ENCODE measurements around the gene MAFG. TPM values are rescaled to one million over a fixed set of nuclear protein-coding genes. Genes with fewer than 3 reads are reported as not detected.

The MAFG gene
- total RNA-seq, 6 donors from 2014 or later: 23.0 to 46.4 (median 28.8) TPM

DNA sequence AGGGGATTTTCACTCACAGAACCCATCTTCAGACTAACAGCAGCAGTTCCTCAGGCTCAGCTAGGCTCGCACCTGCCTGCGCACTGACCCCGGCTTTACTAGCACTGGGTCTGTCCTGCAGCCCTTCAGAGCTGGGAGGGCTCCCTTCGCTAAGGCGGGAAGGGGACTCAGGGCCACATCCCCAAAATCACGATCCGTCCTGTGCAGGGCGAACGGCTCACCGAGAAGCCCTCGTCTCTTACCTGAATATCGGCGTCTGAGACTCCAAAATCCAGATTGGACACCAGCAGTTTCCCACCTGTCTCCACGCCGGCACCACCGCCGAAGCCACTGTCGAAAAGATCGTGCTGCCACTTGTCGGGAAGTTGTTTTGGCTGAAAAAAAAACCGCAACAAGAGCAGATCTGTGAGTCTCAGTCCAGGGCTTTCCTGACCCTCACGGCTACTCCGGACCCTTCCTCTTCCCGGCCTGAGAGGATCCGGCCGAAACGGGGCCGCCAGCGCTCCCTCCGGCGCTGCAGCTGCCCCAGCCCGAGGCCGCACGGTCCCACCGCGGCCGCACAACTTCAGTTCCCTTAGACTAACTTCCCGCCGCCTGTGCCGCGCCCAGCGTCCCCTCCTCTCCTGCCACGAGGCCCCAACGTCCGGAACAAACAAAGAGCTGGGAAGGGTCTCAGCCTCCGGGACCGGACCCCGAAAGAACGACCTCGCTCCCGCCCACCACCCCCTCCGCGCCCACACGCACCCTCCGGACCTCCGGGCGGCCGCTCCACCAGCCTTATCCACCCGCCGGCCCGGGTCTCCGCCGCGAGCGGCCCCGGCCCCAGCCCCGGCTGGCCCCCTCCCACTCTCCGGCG lies 36.9 kb downstream of the MAFG start:
- H3K9me3 ChIP-seq: no peaks in the 10 kb centered on the region
- peak overlapping the region; percentile 83 to 100 (median 94) for H3K4me3 ChIP-seq
- no peaks in the 10 kb centered on the region for H3K27me3 ChIP-seq
- 9 to 39% methylated on average over 15 to 54 of the region's 69 CpGs for WGBS, 2 donors
- DNase-seq (peak in 1 of 2 donors; percentile 86), ATAC-seq (ENCODE audit: low FRiP score in 2 of 2) (no peak)
- peak overlapping the region; percentile 93 to 95 (median 94) for H3K27ac ChIP-seq
- H3K36me3 ChIP-seq: peaks cover 17 to 65% (median 53%) of the 10 kb centered on the region in 4 donors
- peaks cover 17 to 30% (median 23%) of the 10 kb centered on the region in 4 donors for H3K4me1 ChIP-seq
- TF ChIP-seq EP300 (IDR thresholded peaks at IDR 0.05) (no peak), POLR2AphosphoS5 (IDR thresholded peaks at IDR 0.05) (no peak), CTCF (IDR thresholded peaks at IDR 0.05) (no peak), POLR2A (IDR thresholded peaks at IDR 0.05) (no peak)

- WGBS, 2 donors: 90 to 94% methylated on average over 9 of the region's 9 CpGs
- H3K4me1 ChIP-seq: peaks cover 17 to 30% (median 23%) of the 10 kb centered on the region in 4 donors
- DNase-seq: no peak
- no peak for ATAC-seq (ENCODE audit: low FRiP score in 2 of 2)
- no peaks in the 10 kb centered on the region for H3K9me3 ChIP-seq
- TF ChIP-seq POLR2A (IDR thresholded peaks at IDR 0.05) (no peak), CTCF (IDR thresholded peaks at IDR 0.05) (no peak), EP300 (IDR thresholded peaks at IDR 0.05) (no peak), POLR2AphosphoS5 (IDR thresholded peaks at IDR 0.05) (no peak)
- no peak overlapping the region for H3K27ac ChIP-seq
- H3K27me3 ChIP-seq: no peaks in the 10 kb centered on the region
- peaks cover 17 to 65% (median 53%) of the 10 kb centered on the region in 4 donors for H3K36me3 ChIP-seq
- H3K4me3 ChIP-seq: no peak overlapping the region
Measured at GRCh38 chr17:81889602-81890001, 37.9 kb downstream of the MAFG start.

DNA sequence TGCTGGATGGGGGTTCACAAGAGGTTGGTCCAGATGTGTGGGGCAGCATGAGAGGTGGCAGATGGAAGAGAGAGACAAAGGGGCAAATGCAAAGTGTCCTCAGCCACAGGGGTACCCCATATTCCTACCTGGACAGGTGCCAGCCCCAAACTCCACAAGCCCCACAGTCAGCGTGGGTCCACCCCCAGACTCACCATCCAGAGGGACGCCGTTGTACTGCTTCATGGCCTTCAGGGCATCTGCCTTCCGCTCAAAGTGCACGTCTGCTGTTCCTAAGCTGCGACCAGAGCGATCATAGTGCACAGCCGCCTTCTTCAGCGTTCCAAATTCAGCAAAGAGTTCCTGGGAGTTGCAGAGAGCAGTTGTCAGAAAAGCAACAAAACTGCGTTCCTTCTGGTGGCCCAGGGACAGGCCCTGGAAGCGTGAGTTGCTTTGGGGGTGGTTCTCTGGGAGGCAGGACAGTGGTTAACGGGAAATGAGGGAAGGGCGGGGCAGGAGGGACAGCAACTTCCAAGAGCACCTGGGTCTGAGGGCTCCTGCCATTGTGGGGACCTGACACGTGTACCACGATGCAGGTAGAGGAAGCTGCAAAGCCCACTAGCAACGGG lies 38.4 kb downstream of the MAFG start:
- no peaks in the 10 kb centered on the region for H3K9me3 ChIP-seq
- peaks cover 17 to 30% (median 23%) of the 10 kb centered on the region in 4 donors for H3K4me1 ChIP-seq
- WGBS, 2 donors: 93 to 96% methylated on average over 16 of the region's 16 CpGs
- no peak for TF ChIP-seq CTCF (IDR thresholded peaks at IDR 0.05)
- no peak for TF ChIP-seq POLR2AphosphoS5 (IDR thresholded peaks at IDR 0.05)
- no peaks in the 10 kb centered on the region for H3K27me3 ChIP-seq
- DNase-seq (no peak), ATAC-seq (ENCODE audit: low FRiP score in 2 of 2) (no peak)
- peaks cover 14 to 65% (median 51%) of the 10 kb centered on the region in 4 donors for H3K36me3 ChIP-seq
- no peak overlapping the region for H3K4me3 ChIP-seq
- H3K27ac ChIP-seq: no peak overlapping the region

DNA sequence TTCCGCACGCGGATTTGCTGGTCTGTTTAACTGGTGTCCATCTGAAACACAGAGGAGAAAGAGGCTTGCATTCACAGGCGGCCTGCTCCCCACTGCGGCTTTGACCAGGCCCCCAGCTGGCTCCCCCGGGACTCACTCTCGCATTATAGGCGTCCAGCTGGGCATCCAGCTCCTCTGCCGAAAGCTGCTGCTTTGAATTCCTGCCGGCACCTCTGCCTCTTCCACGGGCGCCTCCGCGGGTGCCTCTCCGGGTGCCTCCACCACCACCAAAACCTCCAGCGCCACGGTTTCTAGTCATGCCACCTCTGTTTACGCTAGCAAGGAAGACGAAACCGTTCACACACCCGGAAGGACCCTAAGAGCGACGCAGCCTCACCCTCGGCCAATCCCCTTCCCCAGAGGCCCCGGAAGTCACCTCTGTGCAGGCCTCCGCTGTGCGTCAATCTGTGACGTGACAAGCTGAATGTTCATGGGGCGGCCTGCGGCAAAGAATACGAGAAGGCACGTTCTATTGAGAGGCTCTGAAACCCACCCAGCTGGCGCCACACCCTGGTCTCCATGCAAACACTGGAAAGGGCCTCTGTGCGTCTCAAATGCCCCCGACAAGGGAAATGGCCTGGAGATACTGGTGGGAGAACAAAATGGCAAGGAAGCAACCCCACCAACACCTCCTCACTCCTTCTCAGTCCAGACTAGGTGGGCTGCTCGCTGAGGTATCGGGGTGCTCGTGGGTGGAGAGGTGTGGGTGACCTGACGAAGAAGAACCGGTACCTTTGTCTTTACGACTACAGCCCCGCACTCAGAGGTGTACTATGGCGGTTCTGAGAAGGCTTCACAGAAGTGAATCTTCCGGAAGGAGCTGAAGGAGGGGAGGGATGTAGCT lies 39.2 kb downstream of the MAFG start:
- peak in 1 of 2 donors; percentile 61 for DNase-seq
- Histone ChIP-seq H3K36me3 (peaks cover 12 to 66% (median 53%) of the 10 kb centered on the region in 4 donors), H3K9me3 (no peaks in the 10 kb centered on the region), H3K4me1 (peaks cover 17 to 30% (median 23%) of the 10 kb centered on the region in 4 donors), H3K27ac (no peak overlapping the region), H3K27me3 (no peaks in the 10 kb centered on the region), H3K4me3 (no peak overlapping the region)
- 95% methylated on average over 39 to 44 of the region's 44 CpGs for WGBS, 2 donors
- TF ChIP-seq CTCF (IDR thresholded peaks at IDR 0.05): no peak
- no peak for TF ChIP-seq POLR2A (IDR thresholded peaks at IDR 0.05)
- no peak for TF ChIP-seq EP300 (IDR thresholded peaks at IDR 0.05)
- TF ChIP-seq POLR2AphosphoS5 (IDR thresholded peaks at IDR 0.05): no peak
- ATAC-seq (ENCODE audit: low FRiP score in 2 of 2): no peak

Data from upper lobe of left lung (tissue), 6 donors.